CD4-positive, alpha-beta T cell treated with Interleukin-15 for 4 hours (primary cell): ENCODE results near the gene TDRD12.

ENCODE experiments used
- DNase-seq: peaks from one replicate; pipeline ENCODE4 v3.0.0-alpha.2; 2020; ENCODE audit warnings: low spot score

Gene TDRD12

DNA sequence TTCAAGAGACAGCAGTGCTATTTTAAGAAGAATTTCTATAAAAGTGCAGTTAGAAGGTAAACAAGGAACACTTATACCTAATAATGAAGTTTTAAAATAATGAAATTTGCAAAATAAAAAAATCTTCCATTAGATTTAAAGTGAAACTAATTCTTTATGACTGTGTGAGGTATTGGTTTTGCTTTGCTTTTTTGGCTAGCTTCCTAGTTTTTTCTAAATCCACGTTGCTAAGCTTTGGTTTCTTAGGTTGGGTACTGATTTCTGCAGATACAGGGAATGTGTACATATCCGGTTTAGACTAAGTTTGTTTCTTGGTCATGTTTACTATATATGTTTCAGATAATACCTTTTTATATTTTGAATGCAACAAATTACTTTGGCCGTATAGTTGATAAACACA, 90.2 kb downstream of the TDRD12 start:
- DNase-seq = no peak

DNA sequence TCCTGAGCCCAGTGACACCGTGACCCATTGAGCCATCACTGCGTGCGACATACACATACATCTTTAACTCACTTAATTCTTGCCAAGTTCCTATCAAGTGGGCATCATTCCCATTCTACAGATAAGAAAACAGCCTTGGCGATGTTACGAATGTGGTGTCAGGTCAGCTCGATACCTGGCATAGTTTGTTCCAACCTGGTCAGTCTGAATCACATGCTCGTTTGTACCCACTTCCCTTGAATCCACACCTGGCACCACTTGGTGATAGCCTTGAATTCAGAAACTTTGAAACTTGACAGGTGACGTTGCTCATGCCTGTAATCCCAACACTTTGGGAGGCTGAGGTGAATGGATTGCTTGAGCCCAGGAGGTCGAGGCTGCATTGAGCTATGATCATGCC, 90.9 kb downstream of the TDRD12 start:
- no peak for DNase-seq

DNA sequence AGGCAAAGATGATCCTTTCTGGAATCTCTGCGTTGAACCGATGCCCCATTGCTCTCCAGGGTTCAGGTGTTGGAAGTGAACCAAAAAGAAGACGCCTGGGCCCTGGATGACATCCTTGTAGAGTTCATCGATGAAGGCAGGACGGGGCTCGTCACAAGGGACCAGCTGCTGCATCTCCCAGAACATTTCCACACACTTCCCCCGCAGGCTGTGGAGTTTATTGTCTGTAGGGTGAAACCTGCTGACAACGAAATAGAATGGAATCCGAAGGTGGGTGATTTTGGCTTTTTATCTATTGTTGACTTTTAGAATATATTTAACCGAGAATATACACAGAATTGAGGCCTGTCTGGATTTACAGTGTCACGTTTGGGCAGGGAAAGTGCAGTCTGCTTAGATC, 91.6 kb downstream of the TDRD12 start:
- no peak for DNase-seq

DNA sequence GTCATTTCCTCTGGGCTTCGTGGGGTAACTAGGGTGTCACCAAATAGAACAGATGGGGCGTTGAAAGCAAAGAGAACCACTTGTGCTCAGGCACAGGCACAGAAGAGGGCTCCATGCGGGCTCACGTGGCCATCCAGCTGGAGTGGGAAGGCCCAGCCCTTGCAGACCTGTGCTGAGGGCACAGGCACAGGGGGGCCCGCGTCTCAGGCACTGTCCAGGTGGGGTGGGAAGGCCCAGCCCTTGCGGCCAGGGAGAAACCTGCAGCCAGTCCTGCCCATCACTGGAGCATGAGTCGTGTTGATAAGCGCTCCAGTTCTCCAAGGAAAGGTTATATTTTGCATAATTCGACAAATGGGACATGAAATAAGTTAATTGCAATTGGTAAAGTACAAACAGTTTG, 92.5 kb downstream of the TDRD12 start:
- no peak for DNase-seq

DNA sequence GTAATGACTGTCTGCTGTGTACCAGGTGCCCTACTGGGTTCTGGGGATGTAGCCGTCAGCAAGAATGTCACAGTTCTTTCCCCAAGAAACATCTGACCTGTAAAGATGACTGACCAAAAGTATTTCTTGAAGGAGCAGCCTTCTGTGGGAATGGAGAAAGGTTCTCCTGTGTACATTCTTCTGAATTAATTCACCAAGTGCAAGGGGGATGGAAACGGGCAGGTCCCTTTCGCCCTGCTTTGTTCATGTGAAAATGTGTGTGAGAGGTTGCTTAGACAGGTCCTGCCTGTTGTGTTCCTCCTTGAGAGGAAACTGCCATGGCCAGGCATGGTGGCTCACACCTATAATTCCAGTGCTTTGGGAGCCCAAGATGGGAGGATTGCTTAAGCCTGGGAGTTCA, 93.0 kb downstream of the TDRD12 start:
- DNase-seq = no peak

DNA sequence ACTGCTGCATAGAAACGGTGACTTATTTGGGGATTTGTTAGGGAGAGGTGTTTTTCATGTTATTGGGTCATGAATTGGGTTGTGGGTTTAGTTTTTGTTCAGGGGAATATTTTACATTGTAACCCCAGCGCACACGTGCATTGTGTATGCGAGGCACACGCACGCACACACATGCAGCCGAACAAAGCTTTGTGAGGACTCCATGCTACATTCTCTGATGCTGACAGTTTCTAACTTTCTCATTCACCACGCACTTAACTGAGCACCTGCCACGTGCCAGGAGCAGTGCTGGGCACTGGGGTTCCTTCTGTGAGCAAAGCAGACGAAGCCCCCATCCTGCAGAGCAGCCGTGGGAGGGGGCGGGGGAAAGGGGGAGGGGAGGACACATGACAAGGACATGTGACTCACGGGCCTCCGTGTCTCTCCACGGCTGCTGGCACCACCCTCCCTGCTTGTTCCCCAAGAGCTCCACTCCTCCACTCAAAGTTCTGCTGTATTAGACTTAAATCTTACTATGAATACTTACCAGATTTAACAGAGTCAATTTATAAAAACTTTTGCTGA, 94.4 kb downstream of the TDRD12 start:
- DNase-seq = no peak

DNA sequence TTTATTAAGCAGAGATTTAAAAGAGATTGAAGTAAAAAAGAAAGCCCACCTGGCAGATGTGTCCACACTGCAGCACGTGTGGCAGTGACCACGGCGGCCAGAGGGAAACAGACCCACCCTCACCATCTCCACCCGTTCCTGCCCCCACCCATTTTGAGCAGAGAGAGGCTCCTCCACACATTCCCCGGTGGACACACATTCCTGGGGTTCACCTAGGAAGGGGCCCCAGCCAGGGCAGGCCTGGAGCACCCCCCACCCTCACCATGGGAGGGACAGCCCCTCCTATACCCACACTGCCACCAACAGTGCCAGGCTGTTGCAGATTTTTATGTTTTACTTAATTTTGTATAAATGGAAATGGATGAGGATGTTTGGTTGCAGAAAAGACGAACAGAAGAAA, 95.1 kb downstream of the TDRD12 start:
- no peak for DNase-seq

DNA sequence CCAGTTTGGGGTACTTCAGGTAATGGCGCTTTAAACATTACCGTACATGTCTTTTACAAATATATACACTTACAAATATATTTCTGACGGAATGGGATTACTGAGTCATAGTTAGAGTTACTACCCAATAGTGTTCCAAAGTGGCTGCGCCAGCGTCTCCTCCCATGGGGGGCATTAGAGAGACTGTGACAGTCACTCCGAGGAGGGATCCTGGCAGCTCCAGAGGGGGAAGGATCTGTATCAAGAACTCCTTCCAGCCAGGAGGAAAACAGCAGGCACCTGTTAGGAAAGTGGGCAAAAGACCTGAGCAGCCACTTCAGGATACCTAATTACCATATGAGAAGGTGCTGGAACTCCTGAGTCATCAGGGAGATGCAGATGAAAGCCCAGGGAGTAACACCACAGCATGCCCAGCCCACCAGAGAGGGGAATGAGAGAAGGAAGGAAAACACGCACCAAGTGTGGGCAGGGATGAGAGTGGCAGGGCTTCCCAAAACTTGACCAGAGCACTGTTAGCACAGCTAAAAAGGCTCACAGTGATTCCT, 97.1 kb downstream of the TDRD12 start:
- DNase-seq = no peak

DNA sequence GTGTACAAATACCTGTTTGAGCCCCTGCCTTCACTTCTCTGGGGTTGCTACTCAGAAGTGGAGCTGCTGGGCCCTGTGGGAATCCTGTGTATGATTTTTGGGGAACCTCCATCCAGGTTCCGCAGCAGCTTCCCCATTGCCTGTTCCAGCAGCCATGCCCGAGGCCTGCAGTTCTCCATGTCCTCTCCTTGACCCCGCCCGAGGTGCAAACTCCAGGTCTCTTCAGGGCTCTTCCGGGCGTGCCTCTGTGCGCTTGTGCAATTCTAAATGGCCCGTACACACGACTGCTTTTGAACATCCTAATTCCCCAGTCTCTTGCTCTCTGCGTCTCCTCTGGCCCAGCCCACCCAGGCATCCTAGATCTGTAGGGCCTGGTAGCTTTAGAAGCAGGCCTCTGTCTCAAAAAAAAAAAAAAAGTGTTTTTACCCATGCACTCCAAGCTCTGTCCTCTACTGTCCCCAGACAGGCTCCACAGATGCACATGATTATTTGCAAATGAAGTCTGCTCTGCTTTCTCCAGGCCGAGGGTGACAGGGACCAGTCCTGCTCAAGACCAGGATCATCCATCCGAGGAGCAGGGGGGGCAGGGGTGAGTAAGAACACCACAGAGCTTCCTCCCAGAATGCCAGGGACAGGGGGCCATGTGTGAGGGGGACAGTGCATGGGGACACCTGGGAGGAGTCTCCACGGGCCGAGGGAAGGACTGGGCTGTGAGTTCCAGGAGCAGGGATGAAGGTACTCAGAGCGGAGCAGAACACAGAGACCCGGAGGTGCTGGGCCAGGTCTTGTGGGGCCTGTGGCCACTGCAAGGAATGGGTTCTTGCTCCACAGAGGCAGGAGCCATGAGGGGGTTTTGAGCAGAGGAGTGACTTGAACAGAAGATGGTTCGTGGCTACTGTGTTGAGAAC, 98.3 kb downstream of the TDRD12 start:
- DNase-seq = no peak

DNA sequence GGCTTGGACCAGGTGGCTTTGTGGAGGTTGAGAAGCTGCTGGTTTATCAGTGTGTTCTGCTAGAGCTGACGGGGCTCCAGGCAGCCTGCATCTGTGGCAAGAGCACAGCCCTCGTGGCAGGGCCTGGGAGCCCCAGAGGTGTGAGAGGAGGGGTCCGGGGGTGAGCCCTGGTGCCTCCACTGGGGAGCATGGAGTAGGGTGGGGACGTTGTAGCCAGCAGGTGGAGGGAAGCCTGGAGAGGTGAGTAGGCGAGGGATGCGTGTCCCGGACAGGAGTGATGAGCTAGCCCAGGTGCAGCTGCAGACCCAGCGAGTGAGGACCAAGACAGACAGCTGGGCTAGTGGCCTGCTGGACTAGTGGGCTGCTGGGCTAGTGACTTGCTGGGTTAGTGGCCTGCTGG, 99.0 kb downstream of the TDRD12 start:
- DNase-seq = no peak

DNA sequence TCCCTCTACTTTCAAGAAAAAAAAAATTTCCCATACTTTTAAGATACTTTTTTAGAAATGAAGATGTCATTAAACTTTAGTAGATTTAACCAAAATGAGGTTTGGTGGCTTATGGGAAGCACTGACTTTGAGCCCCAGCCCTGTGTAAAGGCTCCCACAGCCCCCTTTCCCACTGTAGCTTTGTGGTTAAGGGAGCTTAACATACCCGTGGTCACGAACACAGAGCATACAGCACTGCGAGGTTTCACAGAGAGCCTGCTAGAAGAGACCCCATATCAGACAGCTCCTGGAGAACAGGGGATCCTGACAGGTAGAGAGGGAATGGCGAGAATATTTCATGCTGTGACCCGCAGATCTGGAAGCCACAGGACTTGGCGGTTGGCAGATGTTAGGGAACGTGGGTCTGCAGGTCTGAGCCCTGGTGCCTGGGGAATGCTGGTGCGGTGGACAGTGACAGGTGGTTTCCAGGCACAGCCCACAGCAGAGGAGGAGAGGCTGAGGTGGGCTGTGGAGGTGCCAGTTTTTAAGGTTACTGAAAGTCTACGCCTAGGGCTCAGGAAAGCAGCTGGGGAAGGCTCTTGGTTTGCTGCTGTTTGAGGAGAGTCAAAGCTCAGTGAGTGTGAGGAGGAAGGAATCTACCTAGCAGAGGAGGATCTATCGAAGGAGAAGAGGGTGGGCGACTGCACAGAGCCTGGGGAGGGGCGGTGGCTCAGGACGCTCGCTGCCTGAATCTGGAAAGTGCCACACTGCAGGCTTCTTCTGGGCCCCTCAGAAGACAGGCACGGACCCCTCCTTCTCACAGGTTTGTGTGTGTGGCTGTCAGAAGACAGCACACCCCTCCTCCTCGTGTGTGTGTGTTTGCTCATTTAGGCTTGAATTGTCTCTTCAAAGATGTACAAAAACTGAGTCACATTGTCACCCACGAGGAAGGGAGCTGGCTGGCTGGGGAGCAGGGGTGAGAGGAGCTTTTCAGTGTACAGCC, 100.1 kb downstream of the TDRD12 start:
- DNase-seq = no peak

DNA sequence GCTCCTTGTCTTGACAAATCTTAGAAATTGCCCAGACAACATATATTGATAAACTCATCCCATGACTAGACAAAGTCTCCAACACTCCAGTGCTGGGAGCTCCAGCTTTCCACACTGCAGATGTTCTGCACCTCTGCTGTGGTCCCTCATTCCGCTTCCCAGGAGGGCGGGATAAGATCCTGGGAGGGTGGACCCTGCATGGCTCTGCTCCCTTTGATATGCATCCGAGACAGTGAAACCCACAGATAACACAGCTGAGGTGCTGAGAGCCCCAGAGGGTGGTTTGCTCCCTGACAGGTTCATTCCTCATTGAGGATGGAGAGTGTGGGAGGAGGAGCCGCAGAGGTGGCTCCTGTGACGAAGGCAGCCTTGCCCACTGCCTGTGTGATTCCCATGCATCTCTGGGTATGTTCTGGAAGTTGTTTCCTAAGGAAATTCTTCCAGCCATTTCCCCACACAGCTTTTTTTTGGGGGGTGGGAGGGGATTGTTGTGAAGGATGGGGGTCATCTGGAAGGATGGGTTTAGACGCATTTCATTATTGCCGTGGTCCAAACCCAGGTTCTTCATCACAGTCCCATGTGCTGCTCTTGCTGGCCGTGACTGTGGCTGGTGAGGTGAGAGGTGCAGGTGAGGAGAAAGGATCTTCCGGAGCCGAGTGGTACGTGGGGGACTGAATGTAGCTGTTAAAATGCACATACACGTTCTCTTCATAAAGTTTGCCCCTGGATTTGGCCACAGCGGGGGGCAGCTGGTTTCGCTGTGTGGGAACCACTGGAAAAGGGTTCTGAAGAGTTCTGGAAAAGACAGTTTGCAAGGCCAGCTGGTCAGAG, 103.6 kb downstream of the TDRD12 start:
- DNase-seq = no peak

DNA sequence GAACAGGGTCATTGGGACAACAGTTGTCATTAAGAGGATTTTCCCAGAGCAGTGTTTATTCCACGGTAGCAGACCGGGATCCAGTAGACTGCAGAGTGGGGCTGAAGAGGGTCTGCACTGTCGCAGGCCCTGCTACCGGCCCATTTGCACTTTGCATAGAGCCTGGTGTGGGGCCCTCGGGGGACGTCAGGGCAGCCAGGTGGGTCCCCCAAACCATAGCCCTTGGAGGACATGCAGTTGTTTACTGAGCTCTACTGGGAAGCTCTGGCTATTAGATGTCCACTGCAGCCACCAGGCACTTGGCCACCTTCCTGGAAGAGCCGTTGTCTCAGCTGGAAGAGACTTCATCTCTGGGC, 104.2 kb downstream of the TDRD12 start:
- no peak for DNase-seq

DNA sequence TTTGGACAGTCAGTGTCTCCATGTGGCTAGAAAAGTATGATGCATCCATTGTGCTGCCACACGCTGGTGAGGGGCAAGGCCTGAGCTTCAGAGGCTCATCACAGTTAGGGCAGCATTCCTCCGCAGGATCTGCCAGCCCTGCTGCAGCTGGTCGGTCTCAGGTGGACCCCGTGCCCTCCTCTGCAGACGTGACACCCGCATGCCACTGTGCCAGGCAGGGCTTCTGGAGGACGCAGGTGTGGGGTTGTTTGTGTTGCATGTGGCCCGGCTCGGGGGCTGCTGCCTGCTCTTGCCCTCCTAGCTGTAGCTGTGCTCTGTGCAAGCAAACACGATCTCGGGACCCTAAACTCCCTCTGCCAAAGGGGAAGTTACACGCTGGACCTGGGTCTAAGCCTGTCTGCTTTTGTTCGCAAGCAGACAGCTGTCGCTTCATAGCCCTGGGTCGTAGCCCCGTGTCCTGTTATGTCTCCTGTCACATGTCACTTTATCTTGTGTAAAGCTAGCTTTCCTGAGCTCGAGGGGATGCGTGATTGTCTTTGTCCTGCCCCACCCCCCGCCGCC, 104.7 kb downstream of the TDRD12 start:
- DNase-seq = no peak

DNA sequence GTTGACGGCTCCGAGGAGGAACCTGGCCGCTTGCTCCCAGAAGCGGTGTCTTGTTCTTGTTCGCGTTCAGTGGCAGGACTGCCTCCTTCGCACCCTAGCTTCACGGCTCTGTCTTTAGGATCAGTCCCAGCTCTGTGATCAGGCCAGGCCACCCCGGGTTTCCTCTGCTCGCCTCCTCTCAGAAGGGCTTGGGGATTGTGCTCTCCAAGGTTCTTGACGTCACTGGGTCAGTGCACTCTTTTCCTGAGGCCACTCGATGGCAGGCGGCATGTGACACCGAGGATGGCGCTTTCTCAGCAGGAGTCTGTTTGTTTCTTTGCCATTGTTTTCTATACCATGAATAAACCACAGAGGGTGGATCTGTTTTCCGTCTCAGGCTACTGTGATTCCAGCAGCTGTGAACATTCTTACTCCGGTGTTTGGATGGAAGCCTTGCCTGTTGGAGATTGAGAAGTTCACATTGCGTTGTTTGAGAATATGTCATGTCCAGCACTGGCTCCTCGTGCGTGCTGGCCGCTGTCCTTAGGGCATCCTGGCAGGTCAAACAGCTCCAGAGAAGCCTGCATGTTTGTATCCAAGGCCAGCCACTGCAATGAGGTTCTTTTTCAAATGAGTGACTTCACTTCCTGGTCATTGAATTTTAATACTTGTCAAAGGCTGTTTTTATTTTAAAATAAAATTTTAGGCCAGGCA, 105.5 kb downstream of the TDRD12 start:
- DNase-seq = no peak

DNA sequence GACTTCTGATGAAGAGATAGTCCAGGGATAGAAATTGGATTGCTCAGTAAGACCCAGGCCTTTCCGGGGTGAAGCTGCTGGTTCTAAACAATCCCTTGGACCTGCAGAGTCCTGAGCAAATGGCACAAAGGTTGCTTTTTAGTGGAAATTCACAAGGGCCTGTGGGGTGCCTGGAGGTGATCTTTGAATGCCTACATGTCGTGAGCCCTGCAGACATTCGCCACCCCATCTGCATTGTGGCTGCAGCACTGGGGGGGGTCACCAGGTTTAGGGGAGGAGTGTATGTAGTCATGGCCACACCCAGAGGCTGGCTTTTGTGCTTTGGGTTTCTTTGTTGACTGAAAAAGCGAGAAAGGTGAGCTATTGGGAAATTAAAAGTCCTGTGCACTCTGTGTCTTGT, 108.6 kb downstream of the TDRD12 start:
- DNase-seq = no peak

DNA sequence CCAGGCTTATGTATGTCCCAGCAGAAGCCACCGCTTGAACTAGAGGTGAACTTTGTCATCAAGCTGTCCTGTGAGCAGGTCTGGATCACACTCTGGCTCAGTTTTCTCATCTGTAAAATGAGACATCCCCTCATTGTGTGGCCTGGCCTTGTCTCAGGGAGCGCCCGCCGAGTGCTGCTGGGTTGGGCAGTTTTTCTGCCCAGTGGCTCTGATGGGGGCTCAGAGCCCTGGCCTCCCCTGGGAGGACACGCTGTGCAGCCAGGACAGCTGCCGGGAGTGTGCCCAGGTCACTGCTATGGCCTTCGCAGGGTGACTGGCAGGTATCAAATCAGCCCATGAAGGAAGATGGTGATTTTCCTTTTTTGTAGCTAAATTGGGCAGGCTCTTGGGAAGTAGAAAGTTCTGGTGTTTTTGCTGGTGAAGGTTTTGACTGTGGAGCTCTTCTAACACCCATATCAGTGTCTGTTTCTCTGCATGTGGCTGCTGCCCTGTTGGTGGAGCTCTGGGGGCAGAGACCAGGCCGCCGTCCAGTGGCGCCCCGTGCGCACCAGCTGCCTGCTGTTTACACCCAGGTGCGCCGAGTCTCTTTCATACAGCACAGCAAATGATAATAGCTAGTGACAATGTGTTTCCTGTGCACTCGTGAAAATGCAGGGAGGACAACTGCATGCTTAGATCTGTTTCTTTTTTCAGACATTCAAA, 109.2 kb downstream of the TDRD12 start:
- no peak for DNase-seq

DNA sequence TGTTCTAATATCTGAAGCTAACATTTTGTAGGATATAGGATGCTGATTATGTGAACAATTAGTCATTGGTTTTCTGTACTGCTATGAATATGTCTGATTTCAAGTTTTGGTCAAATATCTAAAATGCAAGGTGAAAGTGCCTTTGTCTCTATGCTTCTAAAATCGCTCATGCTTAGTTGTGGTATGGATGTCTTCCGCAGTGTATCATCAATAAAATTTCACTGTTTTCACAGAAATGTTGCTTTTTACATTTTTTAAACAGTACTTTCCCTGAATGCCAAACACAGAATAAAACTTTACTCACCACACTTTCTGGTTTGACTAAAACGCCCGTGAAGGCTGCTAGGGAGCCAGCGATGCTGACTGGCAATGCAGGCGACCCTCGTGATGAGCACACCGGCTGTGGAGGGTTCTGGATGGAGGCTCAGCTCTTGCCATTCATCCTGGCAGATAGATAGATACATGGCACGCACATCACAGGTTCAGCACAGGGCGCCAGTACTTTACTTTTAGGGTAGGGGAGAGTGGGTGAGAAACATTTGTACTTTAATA, 109.9 kb downstream of the TDRD12 start:
- DNase-seq = no peak

DNA sequence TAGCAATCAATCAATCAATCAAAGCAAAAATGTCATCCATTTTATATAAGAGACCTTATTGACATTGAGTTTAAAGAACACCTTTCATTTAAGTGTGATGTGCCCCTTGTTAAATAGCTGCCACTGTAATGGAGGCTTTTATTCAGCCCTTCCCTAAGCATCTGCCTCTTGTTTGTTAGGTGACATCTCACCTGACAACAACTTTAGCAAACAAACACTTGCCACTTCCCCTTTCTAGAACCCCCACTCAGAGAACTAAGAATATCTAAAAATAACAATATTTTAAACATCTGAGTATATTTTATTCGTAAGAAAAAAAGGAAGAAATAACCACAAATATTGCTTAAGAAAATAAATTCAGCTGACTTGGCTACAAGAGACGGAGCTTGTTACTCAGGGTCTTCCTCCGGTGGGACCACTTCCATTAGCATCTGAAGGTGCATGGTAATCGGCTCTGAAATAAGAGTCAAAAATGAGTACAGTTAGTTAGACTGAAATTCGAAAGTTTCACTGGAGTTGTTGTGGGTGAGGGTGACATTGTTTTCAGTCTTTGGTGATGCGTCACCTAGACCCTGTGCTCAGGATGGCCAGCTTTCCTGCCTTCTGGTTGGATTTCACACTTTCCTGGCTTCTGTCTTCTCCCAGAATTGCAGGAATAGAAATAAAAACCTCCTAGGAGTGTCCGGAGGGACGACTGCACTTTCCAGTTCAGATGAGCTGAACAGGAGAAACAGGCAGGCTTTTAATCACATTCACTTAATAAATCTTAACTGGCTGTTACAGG, 110.9 kb downstream of the TDRD12 start:
- DNase-seq = no peak
